Thyroid gland (tissue), 4 donors: Measurements from ENCODE around the gene ESD.
"Not testable (repeated sequence)": the region's sequence is repeated elsewhere in the genome, so short reads cannot be mapped to it uniquely, and the experiment has no call there.

Experiments
- CTCF ChIP-seq, 6 experiments: fragments of 200-600 bp in 3 of 6; fragments of 450-650 bp in 3 of 6; sonication (generic) in 3 of 6; IDR thresholded peaks; one replicate each; pipeline ENCODE4 v1.5.1; 2016 to 2019; ENCODE audit warnings: antibody characterized with exemption in 6 of 6, mild to moderate bottlenecking in 2 of 6, inconsistent platforms in 1 of 6, moderate library complexity in 1 of 6
- POLR2A ChIP-seq, 2 donors: fragments of 450-650 bp; IDR thresholded peaks; one replicate each; pipeline ENCODE4 v1.6.1; 2017; ENCODE audit warnings: antibody characterized with exemption in 2 of 2, mild to moderate bottlenecking in 2 of 2, moderate library complexity in 1 of 2

DNA sequence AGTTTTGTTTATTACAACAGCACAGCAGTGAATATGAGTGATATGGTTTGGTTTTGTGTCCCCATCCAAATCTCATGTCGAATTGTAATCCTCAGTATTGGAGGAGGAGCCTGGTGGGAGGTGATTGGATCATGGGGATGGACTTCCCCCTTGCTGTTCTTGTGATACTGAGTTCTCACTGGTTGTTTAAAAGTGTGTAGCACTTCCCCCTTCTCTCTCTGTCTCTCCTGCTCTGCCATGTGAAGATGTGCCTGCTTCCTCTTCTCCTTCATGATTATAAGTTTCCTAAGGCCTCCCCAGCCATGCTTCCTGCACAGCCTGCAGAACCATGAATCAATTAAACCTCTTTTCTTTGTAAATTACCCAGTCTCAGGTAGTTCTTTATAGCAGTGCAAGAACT is 8.0 kb upstream of the ESD start:
- not testable (repeated sequence) for TF ChIP-seq CTCF, POLR2A (IDR thresholded peaks at IDR 0.05)
